ENCODE results near the gene DERL2. TPM values are rescaled to one million over a fixed set of nuclear protein-coding genes. Genes with fewer than 3 reads are reported as not detected.

The DERL2 gene
- total and polyA plus RNA-seq, 8 donors = 5.8 to 65.4 (median 43.7) TPM

GRCh38 chr17:5501685-5502084 lies 15.7 kb upstream of the DERL2 start:
- Histone ChIP-seq H3K4me1 (peaks cover 14 to 22% (median 19%) of the 10 kb centered on the region in 4 donors), H3K36me3 (no peaks in the 10 kb centered on the region), H3K27me3 (peaks cover 0 to 39% (median 24%) of the 10 kb centered on the region in 3 donors), H3K27ac (peak overlapping the region in 1 of 5 donors; percentile 86), H3K9me3 (no peaks in the 10 kb centered on the region), H3K4me3 (no peak overlapping the region)
- intact Hi-C loops (cut with DNase I; ENCODE audit: low total_unique reads) = no loop called here
- no peak for TF ChIP-seq POLR2A (IDR thresholded peaks at IDR 0.05)
- no peak for TF ChIP-seq EP300 (IDR thresholded peaks at IDR 0.05)
- TF ChIP-seq POLR2AphosphoS5 (IDR thresholded peaks at IDR 0.05) = no peak
- TF ChIP-seq CTCF (IDR thresholded peaks at IDR 0.05) = no peak
- no peak for DNase-seq
- 74 to 86% (median 84%) methylated on average over 5 to 8 of the region's 8 CpGs for WGBS, 5 donors

- intact Hi-C loops (cut with DNase I; ENCODE audit: low total_unique reads) = no loop called here
- no peaks in the 10 kb centered on the region for H3K36me3 ChIP-seq
- 1 to 7% (median 3%) methylated on average over 27 to 67 of the region's 67 CpGs for WGBS, 5 donors
- peaks cover 14 to 22% (median 19%) of the 10 kb centered on the region in 4 donors for H3K4me1 ChIP-seq
- peak; percentile 58 to 97 for DNase-seq
- H3K27ac ChIP-seq = peak overlapping the region in 4 of 5 donors; percentile 33 to 86 (median 64)
- no peaks in the 10 kb centered on the region for H3K9me3 ChIP-seq
- peaks cover 0 to 39% (median 24%) of the 10 kb centered on the region in 3 donors for H3K27me3 ChIP-seq
- peak overlapping the region; percentile 60 to 64 (median 62) for H3K4me3 ChIP-seq
- TF ChIP-seq EP300 (IDR thresholded peaks at IDR 0.05) (no peak), CTCF (IDR thresholded peaks at IDR 0.05) (no peak), POLR2AphosphoS5 (IDR thresholded peaks at IDR 0.05) (no peak), POLR2A (IDR thresholded peaks at IDR 0.05) (no peak)
Measured at GRCh38 chr17:5500589-5501391, 14.8 kb upstream of the DERL2 start.

- peak overlapping the region; percentile 60 to 64 (median 62) for H3K4me3 ChIP-seq
- no peaks in the 10 kb centered on the region for H3K9me3 ChIP-seq
- no peak for DNase-seq
- H3K4me1 ChIP-seq = peaks cover 14 to 22% (median 19%) of the 10 kb centered on the region in 4 donors
- H3K27ac ChIP-seq = peak overlapping the region in 2 of 5 donors; percentile 62 to 86
- intact Hi-C loops (cut with DNase I; ENCODE audit: low total_unique reads) = no loop called here
- TF ChIP-seq EP300 (IDR thresholded peaks at IDR 0.05) (no peak), CTCF (IDR thresholded peaks at IDR 0.05) (no peak), POLR2A (IDR thresholded peaks at IDR 0.05) (no peak), POLR2AphosphoS5 (IDR thresholded peaks at IDR 0.05) (no peak)
- peaks cover 0 to 39% (median 24%) of the 10 kb centered on the region in 3 donors for H3K27me3 ChIP-seq
- no peaks in the 10 kb centered on the region for H3K36me3 ChIP-seq
- WGBS, 5 donors = 3 to 8% (median 6%) methylated on average over 18 of the region's 18 CpGs
Measured at GRCh38 chr17:5500247-5500588, 14.2 kb upstream of the DERL2 start.

- TF ChIP-seq POLR2AphosphoS5 (IDR thresholded peaks at IDR 0.05) = no peak
- no peak for TF ChIP-seq CTCF (IDR thresholded peaks at IDR 0.05)
- no peak for TF ChIP-seq EP300 (IDR thresholded peaks at IDR 0.05)
- 15 to 34% (median 20%) methylated on average over 26 to 44 of the region's 44 CpGs for WGBS, 5 donors
- intact Hi-C loops (cut with DNase I; ENCODE audit: low total_unique reads) = no loop called here
- no peaks in the 10 kb centered on the region for H3K36me3 ChIP-seq
- DNase-seq = peak in 1 of 2 donors; percentile 60
- H3K4me3 ChIP-seq = peak overlapping the region; percentile 60 to 64 (median 62)
- peak overlapping the region in 1 of 5 donors; percentile 86 for H3K27ac ChIP-seq
- peaks cover 14 to 22% (median 19%) of the 10 kb centered on the region in 4 donors for H3K4me1 ChIP-seq
- no peaks in the 10 kb centered on the region for H3K9me3 ChIP-seq
- peaks cover 0 to 39% (median 24%) of the 10 kb centered on the region in 3 donors for H3K27me3 ChIP-seq
Measured at GRCh38 chr17:5499476-5500231, 13.7 kb upstream of the DERL2 start.
